ENCODE data around the gene FGGY. TPM values are rescaled to one million over a fixed set of nuclear protein-coding genes. Genes with fewer than 3 reads are reported as not detected.

The FGGY gene
- total RNA-seq, 1 donor from 2014 or later = 24.3 TPM

DNA sequence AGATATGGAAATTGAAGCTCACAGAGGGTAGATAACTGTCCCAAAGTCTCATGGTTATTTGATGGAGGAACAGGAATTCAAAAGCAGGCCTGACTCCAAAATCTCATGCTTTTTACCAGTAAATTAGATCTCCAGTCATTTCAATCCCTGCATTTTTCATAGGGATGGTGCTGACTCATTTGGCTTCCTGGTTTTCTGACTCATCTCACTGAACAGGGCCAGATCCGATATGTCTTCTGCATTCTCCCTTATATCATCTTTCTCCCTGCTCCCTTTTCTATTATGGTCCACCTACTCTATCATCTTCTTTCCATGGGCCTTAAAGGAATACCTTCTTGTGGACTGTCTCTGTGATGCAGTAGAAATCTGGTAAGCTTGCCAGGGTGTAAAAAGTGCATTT lies 187.2 kb downstream of the FGGY start:
- no peak for DNase-seq (ENCODE audit: low read depth)

DNA sequence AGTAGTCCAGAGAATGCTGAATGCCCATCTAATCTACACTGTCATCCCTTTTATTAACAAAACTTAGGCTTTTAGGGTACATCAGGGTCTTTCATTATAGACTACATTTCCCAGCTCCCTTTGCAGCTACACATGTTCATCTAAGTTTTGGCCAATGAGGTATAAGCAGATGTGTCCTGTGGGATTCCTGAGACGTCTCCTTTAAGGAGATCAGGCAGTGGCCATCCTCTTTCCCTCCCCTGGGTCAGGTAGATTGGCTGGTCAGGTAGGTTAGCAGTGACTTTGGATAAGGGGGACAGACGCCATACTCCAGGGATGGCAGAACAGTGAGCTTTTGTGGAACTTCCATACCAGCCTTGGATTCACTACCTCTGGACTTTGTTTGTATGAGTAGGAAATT lies 188.3 kb downstream of the FGGY start:
- TF ChIP-seq, protein P1, sequence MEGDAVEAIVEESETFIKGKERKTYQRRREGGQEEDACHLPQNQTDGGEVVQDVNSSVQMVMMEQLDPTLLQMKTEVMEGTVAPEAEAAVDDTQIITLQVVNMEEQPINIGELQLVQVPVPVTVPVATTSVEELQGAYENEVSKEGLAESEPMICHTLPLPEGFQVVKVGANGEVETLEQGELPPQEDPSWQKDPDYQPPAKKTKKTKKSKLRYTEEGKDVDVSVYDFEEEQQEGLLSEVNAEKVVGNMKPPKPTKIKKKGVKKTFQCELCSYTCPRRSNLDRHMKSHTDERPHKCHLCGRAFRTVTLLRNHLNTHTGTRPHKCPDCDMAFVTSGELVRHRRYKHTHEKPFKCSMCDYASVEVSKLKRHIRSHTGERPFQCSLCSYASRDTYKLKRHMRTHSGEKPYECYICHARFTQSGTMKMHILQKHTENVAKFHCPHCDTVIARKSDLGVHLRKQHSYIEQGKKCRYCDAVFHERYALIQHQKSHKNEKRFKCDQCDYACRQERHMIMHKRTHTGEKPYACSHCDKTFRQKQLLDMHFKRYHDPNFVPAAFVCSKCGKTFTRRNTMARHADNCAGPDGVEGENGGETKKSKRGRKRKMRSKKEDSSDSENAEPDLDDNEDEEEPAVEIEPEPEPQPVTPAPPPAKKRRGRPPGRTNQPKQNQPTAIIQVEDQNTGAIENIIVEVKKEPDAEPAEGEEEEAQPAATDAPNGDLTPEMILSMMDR (conservative IDR thresholded peaks at IDR 0.05; ENCODE audit: low read depth, low read length) = no peak
- no peak for DNase-seq (ENCODE audit: low read depth)
- no peak overlapping the region for H3K4me3 ChIP-seq (ENCODE audit: low read depth, low read length)

More for the DNA sequence above, 187.2 kb downstream of the FGGY start:
- TF ChIP-seq, protein P1 (conservative IDR thresholded peaks at IDR 0.05; ENCODE audit: low read depth, low read length) = no peak
- no peak overlapping the region for H3K4me3 ChIP-seq (ENCODE audit: low read depth, low read length)

DNA sequence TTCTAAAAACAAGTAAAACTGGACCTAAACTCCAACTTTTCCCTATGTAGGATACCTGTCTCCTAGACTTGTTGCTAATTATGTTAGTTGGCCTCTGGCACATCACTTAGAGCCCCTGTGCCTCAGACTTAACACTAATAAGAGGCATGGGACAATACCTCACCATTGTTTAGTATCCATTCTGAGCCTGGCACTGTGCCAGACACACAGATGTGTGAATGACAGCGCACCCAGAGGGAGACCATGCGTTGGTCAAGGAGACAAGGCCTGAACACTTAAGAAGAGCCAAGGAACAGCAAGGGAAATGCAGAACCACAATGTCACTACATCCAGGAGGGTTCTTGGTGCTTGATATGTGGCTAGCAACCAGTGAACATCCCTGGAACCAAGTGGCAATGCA lies 189.1 kb downstream of the FGGY start:
- H3K4me3 ChIP-seq (ENCODE audit: low read depth, low read length) = no peak overlapping the region
- DNase-seq (ENCODE audit: low read depth) = no peak
- TF ChIP-seq, protein P1 (conservative IDR thresholded peaks at IDR 0.05; ENCODE audit: low read depth, low read length) = no peak

DNA sequence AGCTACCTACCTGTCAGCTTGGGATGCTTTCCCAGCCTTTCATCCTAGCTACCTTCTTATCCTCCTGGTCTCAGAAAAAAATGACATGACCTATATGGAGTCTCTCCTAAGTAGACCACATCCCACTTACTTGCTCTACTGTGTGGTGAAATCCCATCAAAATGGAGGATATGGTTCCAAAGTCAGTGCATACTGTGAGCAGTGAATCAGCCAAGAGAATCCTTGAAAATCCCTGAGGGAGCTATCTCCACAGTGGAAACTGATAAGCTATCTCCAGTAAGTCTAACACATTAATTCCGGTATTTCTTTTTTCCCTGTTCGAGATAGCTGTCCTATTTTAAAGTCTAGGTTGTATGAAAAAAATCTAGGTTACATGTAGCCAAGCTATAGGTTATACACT lies 189.7 kb downstream of the FGGY start:
- DNase-seq (ENCODE audit: low read depth) = no peak
- no peak overlapping the region for H3K4me3 ChIP-seq (ENCODE audit: low read depth, low read length)
- TF ChIP-seq, protein P1 (conservative IDR thresholded peaks at IDR 0.05; ENCODE audit: low read depth, low read length) = no peak

DNA sequence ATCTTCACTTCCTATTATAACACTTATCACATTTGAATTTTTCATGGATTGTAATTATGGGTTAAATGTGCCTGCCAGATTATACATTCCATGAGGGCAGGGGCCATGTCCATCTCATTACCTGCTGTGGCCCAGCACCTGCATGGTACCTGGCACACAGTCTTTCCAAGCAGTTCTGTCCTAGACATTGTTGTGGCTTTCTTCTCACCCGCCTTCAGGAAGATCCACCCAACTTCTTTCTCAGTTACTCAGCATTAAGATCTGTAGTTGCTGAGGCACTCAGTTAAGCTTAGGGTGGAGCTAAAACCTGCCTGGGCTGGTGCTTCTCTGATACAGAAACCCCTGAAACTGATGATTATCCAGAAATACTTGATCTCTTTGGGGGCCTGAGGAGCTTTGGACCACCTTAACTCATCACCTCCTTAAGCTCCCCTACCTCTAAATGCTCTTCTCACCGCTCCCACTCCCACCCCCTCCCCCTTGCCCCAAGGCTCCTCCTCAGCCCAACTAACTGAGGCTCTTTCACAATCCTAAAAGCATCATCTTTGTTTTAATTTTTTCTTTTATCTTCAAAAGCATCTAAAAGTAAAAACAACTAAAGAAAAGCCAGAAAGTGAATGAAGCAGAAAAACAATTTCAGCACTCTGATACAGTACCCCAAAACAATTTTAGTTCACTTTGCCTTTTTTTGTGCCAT lies 190.6 kb downstream of the FGGY start:
- no peak overlapping the region for H3K4me3 ChIP-seq (ENCODE audit: low read depth, low read length)
- TF ChIP-seq, protein P1 (conservative IDR thresholded peaks at IDR 0.05; ENCODE audit: low read depth, low read length) = no peak
- DNase-seq (ENCODE audit: low read depth) = no peak

DNA sequence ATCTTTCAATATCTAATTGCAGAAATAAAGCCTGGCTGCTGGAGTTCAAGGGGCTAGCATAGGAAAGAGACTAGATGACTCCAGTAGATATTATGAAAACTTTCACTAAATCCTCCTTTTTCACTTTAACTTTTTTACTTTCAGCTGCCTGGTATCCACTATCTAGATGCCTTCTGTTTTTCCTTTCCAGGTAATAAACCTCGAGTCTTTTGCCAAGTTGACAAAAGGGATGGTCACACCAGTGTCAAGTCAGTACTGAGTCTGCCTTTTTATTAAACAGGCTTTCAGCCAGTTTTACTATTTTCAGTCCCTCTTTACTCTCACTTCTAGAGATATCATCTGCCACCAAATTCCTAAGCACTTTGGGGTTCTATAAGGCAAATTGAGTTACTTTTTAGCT lies 195.6 kb downstream of the FGGY start:
- H3K4me3 ChIP-seq (ENCODE audit: low read depth, low read length) = no peak overlapping the region
- TF ChIP-seq, protein P1 (conservative IDR thresholded peaks at IDR 0.05; ENCODE audit: low read depth, low read length) = no peak
- DNase-seq (ENCODE audit: low read depth) = no peak
